Neural cell (in vitro differentiated cells): Measurements from ENCODE around the gene TCF15. TPM values are rescaled to one million over a fixed set of nuclear protein-coding genes. Genes with fewer than 3 reads are reported as not detected.

Experiments used
- H2AFZ ChIP-seq: fragments of 200-600, 300-800 bp; sonication (generic), shearing (Covaris generic); 2 replicates; pipeline ENCODE4 v1.6.0; 2014; ENCODE audit warnings: low read depth, mild to moderate bottlenecking, antibody characterized with exemption, low read length, moderate library complexity
- H3F3A ChIP-seq: fragments of 200-600 bp; shearing (Covaris generic); 2 replicates; pipeline ENCODE4 v1.6.1; 2016; ENCODE audit warnings: mild to moderate bottlenecking, moderate library complexity, mixed read lengths, antibody characterized with exemption, low read length; ENCODE audit not compliant: insufficient read depth, poor library complexity, severe bottlenecking
- H3K27ac ChIP-seq: fragments of 200-600, 300-800 bp; sonication (generic), shearing (Covaris generic); 2 replicates; pipeline ENCODE4 v1.5.1; 2014; ENCODE audit warnings: mild to moderate bottlenecking, low read length, moderate library complexity
- H3K27me3 ChIP-seq: fragments of 300-800, 200-600 bp; sonication (generic), shearing (Covaris generic); 2 replicates; pipeline ENCODE4 v1.6.0; 2014; ENCODE audit warnings: mild to moderate bottlenecking, low read depth, low read length, moderate library complexity; ENCODE audit not compliant: insufficient read depth
- H3K36me3 ChIP-seq: fragments of 300-800, 200-600 bp; sonication (generic), shearing (Covaris generic); 2 replicates; pipeline ENCODE4 v1.5.1; 2014; ENCODE audit warnings: mild to moderate bottlenecking, antibody characterized with exemption, low read length, moderate library complexity; ENCODE audit not compliant: insufficient read depth
- H3K4me2 ChIP-seq: fragments of 300-800, 200-600 bp; sonication (generic), shearing (Covaris generic); 2 replicates; pipeline ENCODE4 v1.6.0; 2014; ENCODE audit warnings: mild to moderate bottlenecking, low read length
- H3K4me3 ChIP-seq: fragments of 300-800, 200-600 bp; sonication (generic), shearing (Covaris generic); 2 replicates; pipeline ENCODE4 v1.5.1; 2014; ENCODE audit warnings: mild to moderate bottlenecking, low read length, moderate library complexity
- H3K79me2 ChIP-seq: fragments of 200-600 bp; shearing (Covaris generic); replicated peaks from 2 replicates; pipeline ENCODE4 v1.6.0; 2014; ENCODE audit warnings: mild to moderate bottlenecking, low read length, moderate library complexity; ENCODE audit not compliant: insufficient read depth
- H3K9ac ChIP-seq: fragments of 300-800, 200-600 bp; sonication (generic), shearing (Covaris generic); 2 replicates; pipeline ENCODE4 v1.6.1; 2016; ENCODE audit warnings: mild to moderate bottlenecking, low read length, mixed read lengths
- H3K9me2 ChIP-seq: fragments of 200-600 bp; shearing (Covaris generic); 2 replicates; pipeline ENCODE4 v1.6.1; 2016; ENCODE audit warnings: mild to moderate bottlenecking, low read length, mixed read lengths; ENCODE audit not compliant: insufficient read depth
- H3K9me3 ChIP-seq: fragments of 200-600, 300-800 bp; sonication (generic), shearing (Covaris generic); 2 replicates; pipeline ENCODE4 v1.6.1; 2016; ENCODE audit warnings: mild to moderate bottlenecking, mixed run types, low read length, moderate library complexity, mixed read lengths
- H4K20me1 ChIP-seq: fragments of 200-600 bp; shearing (Covaris generic); 2 replicates; pipeline ENCODE4 v1.6.1; 2016; ENCODE audit warnings: mild to moderate bottlenecking, mixed run types; ENCODE audit not compliant: insufficient read depth
- EP300 ChIP-seq: fragments of 450-650 bp; conservative IDR thresholded peaks from 2 replicates; pipeline ENCODE4 v1.6.1; 2014; ENCODE audit warnings: antibody characterized with exemption, mild to moderate bottlenecking, moderate library complexity; ENCODE audit not compliant: poor library complexity, severe bottlenecking
- EZH2 ChIP-seq: fragments of 200-600, 300-800 bp; shearing (Covaris generic), sonication (generic); IDR thresholded peaks from 2 replicates; pipeline ENCODE4 v1.6.1; 2014; ENCODE audit warnings: antibody characterized with exemption, low read length, borderline replicate concordance, mild to moderate bottlenecking; ENCODE audit not compliant: insufficient read depth, poor library complexity, severe bottlenecking
- MXI1 ChIP-seq: fragments of 450-650 bp; conservative IDR thresholded peaks from 2 replicates; pipeline ENCODE4 v1.6.1; 2014; ENCODE audit warnings: antibody characterized with exemption, mild to moderate bottlenecking; ENCODE audit not compliant: poor library complexity, severe bottlenecking
- POLR2AphosphoS5 ChIP-seq: IDR thresholded peaks from 2 replicates; pipeline ENCODE4 v1.6.1; 2012
- RAD21 ChIP-seq: fragments of 450-650 bp; conservative IDR thresholded peaks from 2 replicates; pipeline ENCODE4 v1.6.1; 2014; ENCODE audit warnings: antibody characterized with exemption, mild to moderate bottlenecking, moderate library complexity
- SMC3 ChIP-seq: fragments of 450-650 bp; conservative IDR thresholded peaks from 2 replicates; pipeline ENCODE4 v1.6.1; 2014; ENCODE audit warnings: antibody characterized with exemption, mild to moderate bottlenecking, moderate library complexity; ENCODE audit not compliant: poor library complexity
- TAF1 ChIP-seq: IDR thresholded peaks from 2 replicates; pipeline ENCODE4 v1.6.1; 2012; ENCODE audit warnings: low read depth
- polyA plus RNA-seq: library from polyadenylated mRNA; depleted of rRNA; stranded (reverse); fragments of >200 nt; gene quantifications from 2 replicates; pipeline ENCODE4 v1.2.3, GENCODE V29; 2014
- TF ChIP-seq, protein P1 (sequence below): fragments of 450-650 bp; IDR thresholded peaks from 2 replicates; pipeline ENCODE4 v1.5.1; 2014; ENCODE audit warnings: antibody characterized with exemption, mild to moderate bottlenecking, moderate library complexity; ENCODE audit not compliant: poor library complexity, severe bottlenecking
- TF ChIP-seq, protein P2 (sequence below): IDR thresholded peaks from 2 replicates; pipeline ENCODE4 v1.6.1; 2012; ENCODE audit warnings: borderline replicate concordance

The TCF15 gene
- polyA plus RNA-seq, 1 donor from 2014 or later: not detected

DNA sequence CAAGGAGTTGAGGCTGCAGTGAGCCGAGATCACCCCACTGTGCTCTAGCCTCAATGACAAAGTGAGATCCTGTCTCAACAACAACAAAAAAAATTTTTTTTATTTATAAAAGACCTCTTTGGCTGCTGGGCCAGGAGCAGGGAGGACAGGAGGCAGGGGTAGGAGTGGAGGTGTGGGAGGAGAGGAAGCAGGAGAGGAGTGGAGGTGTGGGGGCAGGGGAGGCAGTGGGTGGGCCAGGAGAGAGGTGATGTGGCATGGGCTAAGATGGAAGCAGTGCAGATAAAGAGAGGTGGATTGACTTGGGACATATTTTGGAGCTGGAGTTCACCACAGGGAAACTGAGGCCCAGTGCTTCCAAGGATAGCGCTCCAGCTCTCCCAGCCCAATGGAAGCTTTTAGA is 53.1 kb downstream of the TCF15 start:
- H3K4me2 ChIP-seq: no peak overlapping the region
- no peaks in the 10 kb centered on the region for H3K79me2 ChIP-seq
- H3K27me3 ChIP-seq: no peaks in the 10 kb centered on the region
- no peaks in the 10 kb centered on the region for H3F3A ChIP-seq
- H3K36me3 ChIP-seq: no peaks in the 10 kb centered on the region
- H3K9me3 ChIP-seq: no peaks in the 10 kb centered on the region
- no peak for TF ChIP-seq EZH2
- no peak for TF ChIP-seq SMC3
- TF ChIP-seq, protein P1, sequence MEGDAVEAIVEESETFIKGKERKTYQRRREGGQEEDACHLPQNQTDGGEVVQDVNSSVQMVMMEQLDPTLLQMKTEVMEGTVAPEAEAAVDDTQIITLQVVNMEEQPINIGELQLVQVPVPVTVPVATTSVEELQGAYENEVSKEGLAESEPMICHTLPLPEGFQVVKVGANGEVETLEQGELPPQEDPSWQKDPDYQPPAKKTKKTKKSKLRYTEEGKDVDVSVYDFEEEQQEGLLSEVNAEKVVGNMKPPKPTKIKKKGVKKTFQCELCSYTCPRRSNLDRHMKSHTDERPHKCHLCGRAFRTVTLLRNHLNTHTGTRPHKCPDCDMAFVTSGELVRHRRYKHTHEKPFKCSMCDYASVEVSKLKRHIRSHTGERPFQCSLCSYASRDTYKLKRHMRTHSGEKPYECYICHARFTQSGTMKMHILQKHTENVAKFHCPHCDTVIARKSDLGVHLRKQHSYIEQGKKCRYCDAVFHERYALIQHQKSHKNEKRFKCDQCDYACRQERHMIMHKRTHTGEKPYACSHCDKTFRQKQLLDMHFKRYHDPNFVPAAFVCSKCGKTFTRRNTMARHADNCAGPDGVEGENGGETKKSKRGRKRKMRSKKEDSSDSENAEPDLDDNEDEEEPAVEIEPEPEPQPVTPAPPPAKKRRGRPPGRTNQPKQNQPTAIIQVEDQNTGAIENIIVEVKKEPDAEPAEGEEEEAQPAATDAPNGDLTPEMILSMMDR: no peak
- no peak for TF ChIP-seq RAD21
- TF ChIP-seq, protein P2, sequence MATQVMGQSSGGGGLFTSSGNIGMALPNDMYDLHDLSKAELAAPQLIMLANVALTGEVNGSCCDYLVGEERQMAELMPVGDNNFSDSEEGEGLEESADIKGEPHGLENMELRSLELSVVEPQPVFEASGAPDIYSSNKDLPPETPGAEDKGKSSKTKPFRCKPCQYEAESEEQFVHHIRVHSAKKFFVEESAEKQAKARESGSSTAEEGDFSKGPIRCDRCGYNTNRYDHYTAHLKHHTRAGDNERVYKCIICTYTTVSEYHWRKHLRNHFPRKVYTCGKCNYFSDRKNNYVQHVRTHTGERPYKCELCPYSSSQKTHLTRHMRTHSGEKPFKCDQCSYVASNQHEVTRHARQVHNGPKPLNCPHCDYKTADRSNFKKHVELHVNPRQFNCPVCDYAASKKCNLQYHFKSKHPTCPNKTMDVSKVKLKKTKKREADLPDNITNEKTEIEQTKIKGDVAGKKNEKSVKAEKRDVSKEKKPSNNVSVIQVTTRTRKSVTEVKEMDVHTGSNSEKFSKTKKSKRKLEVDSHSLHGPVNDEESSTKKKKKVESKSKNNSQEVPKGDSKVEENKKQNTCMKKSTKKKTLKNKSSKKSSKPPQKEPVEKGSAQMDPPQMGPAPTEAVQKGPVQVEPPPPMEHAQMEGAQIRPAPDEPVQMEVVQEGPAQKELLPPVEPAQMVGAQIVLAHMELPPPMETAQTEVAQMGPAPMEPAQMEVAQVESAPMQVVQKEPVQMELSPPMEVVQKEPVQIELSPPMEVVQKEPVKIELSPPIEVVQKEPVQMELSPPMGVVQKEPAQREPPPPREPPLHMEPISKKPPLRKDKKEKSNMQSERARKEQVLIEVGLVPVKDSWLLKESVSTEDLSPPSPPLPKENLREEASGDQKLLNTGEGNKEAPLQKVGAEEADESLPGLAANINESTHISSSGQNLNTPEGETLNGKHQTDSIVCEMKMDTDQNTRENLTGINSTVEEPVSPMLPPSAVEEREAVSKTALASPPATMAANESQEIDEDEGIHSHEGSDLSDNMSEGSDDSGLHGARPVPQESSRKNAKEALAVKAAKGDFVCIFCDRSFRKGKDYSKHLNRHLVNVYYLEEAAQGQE: no peak
- TF ChIP-seq POLR2AphosphoS5: no peak
- TF ChIP-seq EP300: no peak
- TF ChIP-seq MXI1: no peak
- no peak for TF ChIP-seq TAF1
- H3K27ac ChIP-seq: no peak overlapping the region
- H3K9ac ChIP-seq: no peak overlapping the region
- no peak overlapping the region for H2AFZ ChIP-seq
- no peaks in the 10 kb centered on the region for H3K9me2 ChIP-seq
- H3K4me3 ChIP-seq: no peak overlapping the region
- H4K20me1 ChIP-seq: no peaks in the 10 kb centered on the region

DNA sequence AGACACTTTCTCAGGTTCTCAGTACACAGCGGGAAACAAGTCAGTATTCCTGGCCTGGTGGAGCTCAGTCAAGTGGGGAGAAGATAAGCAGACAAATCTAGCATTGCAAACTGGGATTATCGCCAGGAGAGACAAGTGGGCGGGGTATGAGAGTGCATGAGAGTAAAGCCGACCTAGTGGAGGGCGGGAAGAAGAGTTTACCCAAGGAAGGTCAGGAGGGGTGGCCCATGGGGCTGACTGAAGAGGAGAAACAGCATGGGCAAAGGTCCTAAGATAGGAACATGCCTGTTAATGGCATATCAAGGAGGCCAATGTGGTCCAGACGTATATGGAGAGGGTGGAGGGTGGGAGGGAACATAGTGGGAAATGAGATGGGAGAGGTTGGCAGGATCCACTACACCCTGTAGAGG is 54.1 kb downstream of the TCF15 start:
- Histone ChIP-seq H4K20me1 (no peaks in the 10 kb centered on the region), H3K4me3 (no peak overlapping the region), H3K36me3 (no peaks in the 10 kb centered on the region), H3K27me3 (no peaks in the 10 kb centered on the region), H3K9me2 (no peaks in the 10 kb centered on the region), H3K79me2 (no peaks in the 10 kb centered on the region), H3K4me2 (no peak overlapping the region), H3K9me3 (no peaks in the 10 kb centered on the region), H2AFZ (no peak overlapping the region), H3F3A (no peaks in the 10 kb centered on the region), H3K27ac (no peak overlapping the region), H3K9ac (no peak overlapping the region)
- no peak for TF ChIP-seq TAF1
- TF ChIP-seq, protein P2: no peak

Other genes starting within 250 kb of the TCF15 start
- gene TRIB3, start 229.5 kb downstream of the TCF15 start, polyA plus RNA-seq: 6.0 and 6.8 TPM in 2 replicates
- 38.4 and 60.2 TPM in 2 replicates for gene RBCK1, start 202.0 kb downstream of the TCF15 start, polyA plus RNA-seq
- gene TBC1D20, start 147.8 kb downstream of the TCF15 start, polyA plus RNA-seq: 25.1 and 28.4 TPM in 2 replicates
- gene CSNK2A1, start 66.5 kb downstream of the TCF15 start, polyA plus RNA-seq: 183 and 255 TPM in 2 replicates
- 6.9 and 7.5 TPM in 2 replicates for gene SRXN1, start 42.9 kb upstream of the TCF15 start, polyA plus RNA-seq
- 2.5 and 3.8 TPM in 2 replicates for gene SCRT2, start 65.5 kb upstream of the TCF15 start, polyA plus RNA-seq
- not detected in 2 replicates for gene SLC52A3, start 158.2 kb upstream of the TCF15 start, polyA plus RNA-seq
- gene FAM110A, start 223.4 kb upstream of the TCF15 start, polyA plus RNA-seq: 5.8 and 8.0 TPM in 2 replicates